Stimulated activated CD8-positive, alpha-beta memory T cell treated with anti-CD3 and anti-CD28 coated beads, Interleukin-2, amount 100 ng/mL, for 1 hour (primary cell): Measurements from ENCODE around the gene ZNF829.

Experiments used
- DNase-seq, 2 donors: peaks; one replicate each; pipeline ENCODE4 v3.0.0-alpha.2; 2020; ENCODE audit warnings: low read depth in 2 of 2

ZNF829 gene

DNA sequence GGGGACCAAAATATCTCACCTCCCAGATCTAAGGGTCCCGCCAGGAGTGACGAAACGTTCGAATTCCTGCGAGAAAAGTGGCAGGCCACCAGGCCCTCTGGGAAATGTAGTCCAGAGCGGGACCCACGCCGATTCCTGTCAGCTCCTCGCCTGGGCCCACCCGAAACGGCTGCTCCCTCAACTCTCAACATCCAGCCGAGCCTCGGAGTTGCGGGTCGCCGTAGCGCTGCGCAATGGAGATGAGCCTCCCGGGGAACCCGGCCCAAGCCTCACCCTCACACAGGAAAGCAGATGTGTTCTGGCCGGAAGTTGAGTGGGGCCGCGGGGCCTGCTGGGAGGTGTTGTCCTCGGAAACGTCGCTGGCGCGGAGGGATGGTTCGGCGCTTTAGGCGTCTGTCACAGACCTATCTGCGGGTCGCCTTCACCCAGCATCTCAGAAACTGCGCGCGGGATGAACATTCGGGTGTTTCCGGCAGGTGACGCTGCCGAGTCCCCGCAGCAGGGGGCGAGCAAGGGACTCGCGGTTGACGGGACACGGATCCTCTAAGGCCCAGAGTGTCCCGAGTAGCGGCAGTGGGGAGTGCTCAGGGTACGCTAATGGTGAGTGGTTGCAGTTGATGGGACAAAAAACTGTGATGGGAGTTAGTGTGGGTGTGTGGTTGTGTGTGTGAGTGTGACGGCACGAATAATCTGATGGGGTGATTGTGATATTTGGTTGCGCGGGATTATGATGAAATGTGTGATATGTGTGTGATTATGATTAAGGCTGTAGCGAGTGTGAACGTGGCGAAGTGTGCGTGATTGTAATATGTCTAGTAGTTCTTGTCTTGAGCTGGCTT is at the start of gene ZNF829, which contains the start of gene ZNF568:
TSS of gene ZNF829 (minus strand) at position 300 of the 839 bp plus-strand sequence. CDS start 1,124 bp downstream, outside the sequence.
TSS of gene ZNF568 (plus strand) at position 341 of the 839 bp plus-strand sequence. CDS start 6,439 bp downstream, outside the sequence.
- DNase-seq = peak; percentile 81

DNA sequence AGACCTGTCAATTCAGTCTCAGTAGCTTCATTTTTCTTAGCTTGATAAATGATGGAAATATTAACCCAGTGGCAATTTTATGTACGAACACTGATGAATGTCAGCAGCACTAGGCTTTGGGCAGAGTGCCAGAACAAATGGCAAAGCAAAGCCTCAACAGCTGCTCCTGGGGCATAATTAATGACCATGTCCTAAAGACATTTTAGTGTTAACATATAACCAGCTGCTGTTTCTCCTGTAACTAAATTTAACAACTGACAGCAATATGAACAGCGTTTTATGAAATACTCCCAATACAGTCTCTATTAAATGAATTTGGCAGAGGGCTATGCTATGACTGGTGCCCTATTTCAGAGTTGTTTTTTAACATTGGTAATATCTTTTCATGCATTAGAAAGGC is 47.2 kb upstream of the ZNF829 start:
- no peak for DNase-seq

DNA sequence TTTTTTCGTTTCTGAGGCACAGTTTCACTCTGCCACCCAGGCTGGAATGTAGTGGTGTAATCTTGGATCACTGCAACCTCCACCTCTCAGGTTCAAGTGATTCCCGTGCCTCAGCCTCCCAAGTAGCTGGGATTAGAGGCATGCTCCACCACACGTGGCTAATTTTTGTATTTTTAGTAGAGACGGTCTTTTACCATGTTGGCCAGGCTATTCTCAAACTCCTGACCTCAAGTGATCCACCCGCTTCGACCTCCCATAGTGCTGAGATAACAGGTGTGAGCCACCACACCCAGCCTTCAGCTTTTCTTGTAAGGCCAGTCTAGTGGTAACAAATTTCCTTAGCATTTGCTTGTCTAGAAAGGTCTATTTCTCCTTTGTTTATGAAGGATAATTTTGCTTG is 46.3 kb upstream of the ZNF829 start:
- no peak for DNase-seq

DNA sequence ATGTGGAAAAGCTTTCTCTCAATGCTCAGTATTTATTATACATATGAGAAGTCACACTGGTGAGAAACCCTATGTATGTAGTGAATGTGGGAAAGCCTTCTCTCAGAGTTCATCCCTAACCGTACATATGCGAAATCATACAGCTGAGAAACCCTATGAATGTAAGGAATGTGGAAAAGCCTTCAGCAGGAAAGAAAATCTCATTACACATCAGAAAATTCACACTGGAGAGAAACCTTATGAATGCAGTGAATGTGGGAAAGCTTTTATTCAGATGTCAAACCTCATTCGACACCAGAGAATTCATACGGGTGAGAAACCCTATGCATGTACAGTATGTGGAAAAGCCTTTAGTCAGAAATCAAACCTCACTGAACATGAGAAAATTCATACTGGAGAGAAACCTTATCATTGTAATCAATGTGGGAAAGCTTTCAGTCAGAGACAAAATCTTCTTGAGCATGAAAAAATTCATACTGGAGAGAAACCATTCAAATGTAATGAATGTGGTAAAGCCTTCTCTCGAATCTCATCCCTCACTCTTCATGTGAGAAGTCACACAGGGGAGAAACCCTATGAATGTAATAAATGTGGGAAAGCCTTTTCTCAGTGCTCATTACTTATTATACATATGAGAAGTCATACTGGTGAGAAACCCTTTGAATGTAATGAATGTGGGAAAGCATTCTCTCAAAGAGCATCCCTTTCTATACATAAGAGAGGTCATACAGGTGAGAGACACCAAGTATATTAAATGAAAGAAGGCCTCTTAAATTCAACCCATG is 34.4 kb upstream of the ZNF829 start:
- no peak for DNase-seq

DNA sequence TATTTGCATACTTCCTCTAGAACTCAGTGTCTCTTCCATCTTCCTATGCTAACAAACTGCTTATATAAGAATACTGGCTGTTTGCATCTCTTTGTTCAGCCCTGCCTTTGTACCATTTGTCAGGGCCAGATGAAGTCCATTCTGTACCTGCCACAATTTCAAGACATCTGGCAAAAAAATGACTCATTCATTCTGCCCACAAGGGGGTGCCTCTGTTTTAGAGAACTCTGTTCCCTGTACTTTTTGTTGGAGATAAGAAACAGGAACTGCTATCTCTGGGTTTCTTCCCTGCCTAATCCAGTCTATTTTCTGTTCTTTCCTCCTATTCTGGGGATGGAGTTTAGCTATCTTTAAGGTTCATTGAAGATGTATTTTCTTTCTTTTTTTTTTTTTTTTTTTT is 23.1 kb upstream of the ZNF829 start:
- DNase-seq = no peak

DNA sequence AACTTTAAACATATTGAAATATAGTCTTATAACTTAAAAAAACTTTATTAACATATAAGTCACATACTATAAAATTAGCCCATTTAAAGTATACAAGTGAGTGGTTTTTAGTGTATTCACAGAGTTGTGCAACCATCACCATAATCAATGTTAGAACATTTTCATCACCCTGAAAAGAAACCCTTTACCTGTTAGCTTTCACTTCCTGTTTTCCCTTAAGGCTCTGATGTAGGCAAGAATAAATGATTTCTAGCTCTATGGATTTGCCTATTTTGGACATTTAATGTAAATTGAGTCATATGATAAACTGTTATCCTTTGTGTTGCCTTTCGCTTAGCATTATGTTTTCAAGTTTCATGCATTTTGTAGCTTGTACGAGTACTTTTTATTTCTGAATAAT is 15.6 kb upstream of the ZNF829 start:
- no peak for DNase-seq

DNA sequence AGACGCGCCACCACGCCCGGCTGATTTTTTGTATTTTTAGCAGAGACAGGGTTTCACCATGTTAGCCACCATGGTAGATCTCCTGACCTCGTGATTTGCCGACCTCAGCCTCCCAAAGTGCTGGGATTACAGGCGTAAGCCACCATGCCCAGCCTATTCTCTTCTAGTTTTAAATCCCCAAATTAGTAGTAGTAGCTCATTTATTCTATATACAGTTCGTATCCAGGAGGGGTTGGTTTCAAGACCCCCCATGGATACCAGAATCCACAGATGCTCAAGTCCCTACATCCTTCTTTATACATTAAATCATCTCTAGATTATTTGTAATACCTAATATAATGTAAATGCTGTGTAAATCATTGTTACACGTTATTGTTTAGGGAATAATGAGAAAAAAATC is 2.0 kb upstream of the ZNF829 start:
- DNase-seq = no peak

DNA sequence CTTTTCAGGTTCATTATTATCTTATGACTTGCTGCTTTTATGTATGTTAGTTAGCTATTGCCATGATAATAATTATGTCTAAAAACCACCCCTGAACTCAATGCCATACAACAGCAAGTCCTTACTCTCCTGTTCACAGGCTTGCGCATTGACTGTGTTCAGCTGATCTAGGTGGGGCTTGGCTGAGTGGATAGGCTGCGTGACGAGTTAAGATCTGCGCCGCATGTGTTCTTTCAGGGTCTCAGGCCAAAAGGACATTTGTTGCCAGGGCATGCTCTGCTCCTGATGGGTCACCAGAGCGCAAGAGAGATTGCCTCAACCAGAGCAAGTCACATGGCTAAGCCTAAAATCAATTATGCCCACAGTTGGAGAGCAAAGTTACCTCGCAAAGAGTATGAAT is 900 bp upstream of the ZNF829 start:
- DNase-seq = no peak

DNA sequence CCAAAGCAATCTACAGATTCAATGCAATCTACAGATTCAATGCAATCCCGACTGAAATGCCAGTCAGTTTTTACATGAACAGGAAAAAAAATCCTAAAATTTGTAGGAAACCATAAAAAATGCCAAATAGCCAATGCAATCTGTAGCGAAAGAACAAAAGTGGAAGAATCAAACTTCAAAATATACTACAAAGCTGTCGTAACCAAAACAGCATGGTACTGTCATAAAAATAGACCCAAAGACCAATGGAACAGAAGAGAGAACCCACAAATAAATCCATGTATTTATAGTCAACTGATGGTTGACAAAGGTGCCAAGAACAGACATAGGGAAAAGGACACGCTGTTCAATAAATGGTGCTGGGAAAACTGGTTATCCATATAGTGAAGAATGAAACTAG is 17.7 kb downstream of the ZNF829 start:
- no peak for DNase-seq

DNA sequence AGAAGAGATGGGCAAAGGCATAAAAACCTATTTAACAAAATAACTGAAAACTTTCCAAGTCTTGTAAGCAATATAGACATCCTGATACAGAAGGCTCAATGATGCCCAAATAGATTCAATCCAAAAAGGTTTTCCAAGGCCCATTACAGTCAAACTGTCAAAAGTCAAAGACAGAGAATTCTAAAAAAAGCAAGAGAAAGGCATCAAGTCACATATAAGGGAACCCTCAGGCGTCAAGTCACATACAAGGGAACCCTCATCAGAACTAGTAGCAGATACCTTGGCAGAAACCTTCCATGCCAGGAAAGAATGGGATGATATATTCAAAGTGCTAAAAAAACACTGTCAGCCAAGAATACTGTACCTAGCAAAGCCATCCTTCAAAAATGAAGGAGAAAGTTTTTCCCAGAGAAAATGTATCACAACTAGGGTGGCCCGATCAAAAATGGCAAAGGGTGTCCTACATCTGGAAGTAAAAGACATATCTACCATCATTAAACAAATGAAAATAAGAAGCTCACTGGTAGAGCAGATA is 21.2 kb downstream of the ZNF829 start:
- DNase-seq = no peak

DNA sequence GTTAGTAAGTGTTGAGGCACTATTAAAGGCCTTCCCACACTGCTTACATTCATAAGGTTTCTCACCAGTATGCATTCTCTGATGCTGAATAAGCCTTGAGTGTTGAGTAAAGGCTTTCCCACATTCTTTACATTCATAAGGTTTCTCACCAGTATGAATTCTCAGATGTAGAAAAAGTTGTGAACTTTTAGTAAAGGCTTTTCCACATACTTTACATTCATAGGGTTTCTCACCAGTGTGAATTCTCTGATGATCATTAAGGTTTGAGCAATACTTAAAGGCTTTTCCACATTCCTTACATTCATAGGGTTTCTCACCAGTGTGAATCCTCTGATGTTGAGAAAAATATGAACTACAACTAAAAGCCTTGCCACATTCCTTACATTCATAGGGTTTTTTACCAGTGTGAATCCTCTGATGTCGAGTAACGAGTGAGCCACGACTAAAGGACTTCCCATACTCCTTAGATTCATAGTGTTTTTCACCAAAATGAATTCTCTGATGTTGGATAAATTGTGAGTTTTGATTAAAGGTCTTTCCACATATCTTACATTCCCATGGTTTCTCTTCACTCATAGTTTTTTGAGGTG is 24.2 kb downstream of the ZNF829 start:
- no peak for DNase-seq

DNA sequence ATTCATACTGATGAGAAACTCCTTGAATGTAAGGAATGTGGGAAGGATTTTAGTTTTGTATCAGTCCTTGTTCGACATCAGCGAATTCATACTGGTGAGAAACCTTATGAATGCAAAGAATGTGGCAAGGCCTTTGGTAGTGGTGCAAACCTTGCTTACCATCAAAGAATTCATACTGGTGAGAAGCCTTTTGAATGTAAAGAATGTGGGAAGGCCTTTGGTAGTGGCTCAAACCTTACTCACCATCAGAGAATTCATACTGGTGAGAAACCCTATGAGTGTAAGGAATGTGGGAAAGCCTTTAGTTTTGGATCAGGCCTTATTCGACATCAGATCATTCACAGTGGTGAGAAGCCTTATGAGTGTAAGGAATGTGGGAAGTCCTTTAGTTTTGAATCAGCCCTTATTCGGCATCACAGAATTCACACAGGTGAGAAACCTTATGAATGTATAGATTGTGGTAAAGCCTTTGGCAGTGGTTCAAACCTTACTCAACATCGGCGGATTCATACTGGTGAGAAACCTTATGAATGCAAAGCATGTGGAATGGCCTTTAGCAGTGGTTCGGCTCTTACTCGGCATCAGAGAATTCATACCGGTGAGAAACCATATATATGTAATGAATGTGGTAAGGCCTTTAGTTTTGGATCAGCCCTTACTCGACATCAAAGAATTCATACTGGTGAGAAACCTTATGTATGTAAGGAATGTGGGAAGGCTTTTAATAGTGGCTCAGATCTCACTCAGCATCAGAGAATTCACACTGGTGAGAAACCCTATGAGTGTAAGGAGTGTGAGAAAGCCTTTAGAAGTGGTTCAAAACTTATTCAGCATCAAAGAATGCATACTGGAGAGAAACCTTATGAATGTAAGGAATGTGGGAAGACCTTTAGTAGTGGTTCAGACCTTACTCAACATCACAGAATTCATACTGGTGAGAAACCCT is 38.8 kb downstream of the ZNF829 start:
- no peak for DNase-seq

DNA sequence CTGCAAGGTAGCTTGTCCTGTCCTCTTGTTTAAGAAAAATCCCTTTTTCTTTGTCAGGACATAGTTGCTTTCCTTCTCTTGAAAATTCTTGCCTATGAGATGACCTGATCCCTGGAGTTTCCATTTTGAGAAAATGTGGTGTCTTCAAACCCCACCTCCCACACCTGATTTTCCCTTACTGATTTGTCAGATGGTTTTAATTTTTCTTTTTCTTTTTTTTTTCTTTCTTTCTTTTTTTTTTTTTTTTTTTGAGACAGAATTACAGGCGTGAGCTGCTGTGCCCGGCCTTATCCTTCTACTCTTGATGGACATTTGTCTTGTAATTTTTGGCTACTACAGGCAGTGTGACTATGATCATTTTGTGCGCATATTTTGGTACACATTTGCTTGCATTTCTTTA is 64.2 kb downstream of the ZNF829 start:
- DNase-seq = no peak

DNA sequence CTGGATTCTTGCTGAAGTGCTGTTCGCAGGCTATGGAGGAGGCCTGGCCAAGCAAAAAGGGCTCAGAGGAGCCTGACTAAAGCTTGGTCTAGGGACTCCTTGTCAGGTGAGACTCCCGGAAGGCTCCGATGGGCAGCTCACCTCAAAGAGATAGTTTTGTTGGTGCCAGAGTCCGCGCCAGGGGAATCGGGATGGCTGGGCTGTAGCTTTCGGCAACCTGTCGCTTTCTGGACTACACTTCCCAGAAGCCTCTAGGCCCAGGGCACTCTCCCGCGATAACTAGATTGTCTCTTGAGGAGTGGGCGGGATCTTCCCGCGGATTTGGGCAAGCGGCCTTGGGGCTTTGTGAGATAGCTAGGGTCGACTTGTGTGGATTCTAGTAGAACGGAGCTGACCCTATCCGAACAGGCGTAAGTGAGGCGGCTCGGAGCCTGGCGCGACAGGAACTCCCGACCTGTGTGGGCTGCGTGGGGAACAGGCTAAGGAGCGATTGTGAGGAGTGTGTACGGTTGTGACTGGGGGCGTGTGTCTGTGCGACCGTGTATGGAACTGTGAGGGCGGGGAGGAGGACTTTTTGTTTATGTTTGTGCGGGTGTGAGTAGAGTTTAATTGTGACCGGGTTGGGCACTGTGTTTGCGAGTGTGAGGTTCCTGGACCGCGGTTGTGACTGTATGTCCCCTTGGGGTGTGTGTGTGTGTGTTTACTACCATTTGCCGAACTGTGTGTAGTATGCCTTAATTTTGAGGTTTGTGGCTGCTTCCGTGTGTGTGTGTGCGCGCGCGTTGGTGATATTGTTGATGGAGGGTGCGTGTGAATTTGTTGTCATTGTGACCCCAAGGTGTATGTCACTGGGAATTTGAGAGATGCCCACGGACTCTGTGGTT is 65.3 kb downstream of the ZNF829 start, which contains the start of gene ZNF345:
TSS of gene ZNF345 (plus strand) at position 318 of the 884 bp plus-strand sequence. CDS start 25,955 bp downstream, outside the sequence.
- peak; percentile 57 to 70 for DNase-seq

DNA sequence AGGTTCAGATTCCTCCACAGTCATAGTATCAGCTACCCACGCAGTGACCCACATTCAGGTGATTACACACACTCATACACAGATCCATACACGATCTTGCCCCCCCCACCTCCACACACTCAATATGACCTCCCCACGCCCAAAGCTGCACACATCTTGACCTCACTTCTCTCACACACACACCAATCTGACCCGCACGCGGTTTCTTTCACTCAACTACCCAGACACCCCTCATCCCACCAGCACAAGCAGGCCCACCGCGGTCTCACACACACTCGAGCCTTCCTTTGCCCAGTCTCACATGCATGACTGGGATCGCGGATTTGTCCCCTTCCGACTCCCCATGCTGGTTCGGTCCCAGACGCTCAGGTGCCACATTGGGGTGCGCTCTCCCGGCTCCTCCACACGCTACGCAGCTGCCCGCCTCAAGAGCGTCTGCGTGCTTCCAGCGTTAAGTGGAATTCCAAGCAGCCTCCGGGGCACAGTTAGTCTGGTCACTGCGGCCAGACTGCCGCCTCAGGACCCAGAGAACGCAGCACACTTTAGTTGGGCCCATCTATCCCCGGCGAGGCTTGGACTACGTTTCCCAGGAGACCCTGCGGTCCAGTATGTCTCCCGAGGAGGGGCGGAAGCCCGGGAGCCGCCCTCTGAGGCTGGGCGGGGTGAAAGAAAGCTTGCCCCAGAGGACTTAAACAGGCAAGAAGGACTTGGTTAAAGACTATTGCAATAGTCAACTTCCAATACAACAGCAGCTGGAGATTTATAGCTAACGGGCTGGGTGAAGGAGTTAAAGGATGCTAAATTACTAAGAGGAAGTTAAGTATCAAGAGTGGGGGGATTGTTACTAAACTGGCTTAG is 66.2 kb downstream of the ZNF829 start:
- peak; percentile 64 to 72 for DNase-seq

DNA sequence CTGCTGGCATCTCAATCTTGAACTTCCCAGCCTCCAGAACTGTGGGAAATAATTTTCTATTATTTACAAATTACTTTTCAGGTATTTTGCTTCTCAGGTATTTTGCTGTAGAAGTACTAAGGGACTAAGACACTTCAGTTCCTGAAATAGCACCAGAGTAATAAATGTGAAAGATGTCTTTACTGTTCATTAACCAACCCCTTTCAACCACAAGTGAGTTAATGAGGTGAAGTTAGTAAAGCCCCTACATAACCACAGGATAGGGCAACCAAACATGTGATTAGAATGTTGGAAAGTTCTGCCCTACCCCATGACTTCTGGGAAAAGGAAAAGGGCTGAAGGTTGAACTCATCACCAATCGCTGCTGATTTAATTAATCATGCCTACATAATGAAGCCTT is 68.1 kb downstream of the ZNF829 start:
- no peak for DNase-seq

DNA sequence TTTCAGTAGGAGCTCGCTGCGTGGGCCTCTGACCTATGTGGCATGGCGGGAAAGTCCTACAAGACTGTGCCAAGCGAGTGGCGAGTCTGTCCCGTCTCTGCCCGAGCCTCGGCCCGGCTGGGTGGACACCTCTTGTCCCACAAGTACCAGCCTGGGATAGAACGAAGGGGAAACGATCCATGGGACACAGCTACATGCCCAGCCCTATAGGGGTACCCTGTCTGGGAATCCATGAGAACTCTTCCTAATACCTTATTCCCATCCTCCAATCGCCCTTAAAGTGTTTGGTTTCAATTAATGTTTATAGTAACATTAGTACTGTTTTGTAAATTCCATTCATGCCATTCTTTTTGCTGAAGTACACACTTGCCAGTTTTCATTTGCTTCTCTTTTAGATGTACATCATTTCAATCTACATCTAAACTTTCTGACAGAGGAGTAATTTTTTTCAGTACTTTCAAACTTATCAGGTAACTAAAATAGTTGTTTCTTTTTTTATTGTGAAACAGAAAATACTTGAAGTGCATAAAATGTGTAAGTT is 77.2 kb downstream of the ZNF829 start:
- DNase-seq = no peak
